Activated B cell treated with CpG ODN at 0.5 μM for 24 hours (primary cell): ENCODE measurements around the gene FHDC1. TPM values are rescaled to one million over a fixed set of nuclear protein-coding genes. Genes with fewer than 3 reads are reported as not detected.

Experiments used
- ATAC-seq: fragments of 200-7000 bp; cut with Tn5 transposase; one replicate; pipeline ENCODE4 v1.10.0; 2021; ENCODE audit warnings: low read depth, mild to moderate bottlenecking, moderate library complexity
- CTCF ChIA-PET: fragments of 350-600 bp; sonication (Branson Sonifier 250); formaldehyde crosslinking; loops from one replicate; lab custom pipeline; 2021; ENCODE audit warnings: antibody characterized with exemption; lab: Charles Lee
- POLR2A ChIA-PET: fragments of 350-600 bp; sonication (Branson Sonifier 250); formaldehyde crosslinking; loops from one replicate; lab custom pipeline; 2021; ENCODE audit warnings: antibody characterized with exemption; lab: Charles Lee
- DNase-seq: peaks from one replicate; pipeline ENCODE4 v3.0.0; 2022
- H3K27ac Mint-ChIP-seq: one replicate; pipeline ENCODE4 v1.8.0; 2020; ENCODE audit warnings: mixed read lengths
- H3K27me3 Mint-ChIP-seq: one replicate; pipeline ENCODE4 v1.8.0; 2021; ENCODE audit warnings: mixed read lengths
- H3K36me3 Mint-ChIP-seq: one replicate; pipeline ENCODE4 v1.8.0; 2021; ENCODE audit warnings: low read depth, mixed read lengths
- H3K4me1 Mint-ChIP-seq: one replicate; pipeline ENCODE4 v1.8.0; 2021; ENCODE audit warnings: mixed read lengths
- H3K4me3 Mint-ChIP-seq: one replicate; pipeline ENCODE4 v1.8.0; 2020; ENCODE audit warnings: mild to moderate bottlenecking, mixed read lengths
- H3K9me3 Mint-ChIP-seq: one replicate; pipeline ENCODE4 v1.8.0; 2020; ENCODE audit warnings: mixed read lengths
- intact Hi-C: fragments of 100-400 bp; cut with micrococcal nuclease; formaldehyde crosslinking; loops from one replicate; pipeline ENCODE4 v1.15.1; 2024
- total RNA-seq: library from RNA; stranded (reverse); gene quantifications from 2 replicates; pipeline ENCODE4 v1.2.3, GENCODE V29; 2022
- TF ChIP-seq, protein P1 (sequence below): fragments of 200-600 bp; IDR thresholded peaks from one replicate; pipeline ENCODE4 v1.8.0; 2022; ENCODE audit warnings: antibody characterized with exemption, mild to moderate bottlenecking

FHDC1 gene
- total RNA-seq, 1 donor from 2014 or later: 0.33 TPM

- Mint-ChIP-seq H3K4me3 (no peak overlapping the region), H3K36me3 (no peaks in the 10 kb centered on the region), H3K27ac (no peak overlapping the region), H3K9me3 (no peaks in the 10 kb centered on the region), H3K4me1 (peaks cover 4% of the 10 kb centered on the region), H3K27me3 (peaks cover 2% of the 10 kb centered on the region)
- ChIA-PET CTCF (no interaction called here), POLR2A (no interaction called here)
- TF ChIP-seq, protein P1, sequence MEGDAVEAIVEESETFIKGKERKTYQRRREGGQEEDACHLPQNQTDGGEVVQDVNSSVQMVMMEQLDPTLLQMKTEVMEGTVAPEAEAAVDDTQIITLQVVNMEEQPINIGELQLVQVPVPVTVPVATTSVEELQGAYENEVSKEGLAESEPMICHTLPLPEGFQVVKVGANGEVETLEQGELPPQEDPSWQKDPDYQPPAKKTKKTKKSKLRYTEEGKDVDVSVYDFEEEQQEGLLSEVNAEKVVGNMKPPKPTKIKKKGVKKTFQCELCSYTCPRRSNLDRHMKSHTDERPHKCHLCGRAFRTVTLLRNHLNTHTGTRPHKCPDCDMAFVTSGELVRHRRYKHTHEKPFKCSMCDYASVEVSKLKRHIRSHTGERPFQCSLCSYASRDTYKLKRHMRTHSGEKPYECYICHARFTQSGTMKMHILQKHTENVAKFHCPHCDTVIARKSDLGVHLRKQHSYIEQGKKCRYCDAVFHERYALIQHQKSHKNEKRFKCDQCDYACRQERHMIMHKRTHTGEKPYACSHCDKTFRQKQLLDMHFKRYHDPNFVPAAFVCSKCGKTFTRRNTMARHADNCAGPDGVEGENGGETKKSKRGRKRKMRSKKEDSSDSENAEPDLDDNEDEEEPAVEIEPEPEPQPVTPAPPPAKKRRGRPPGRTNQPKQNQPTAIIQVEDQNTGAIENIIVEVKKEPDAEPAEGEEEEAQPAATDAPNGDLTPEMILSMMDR: no peak
- intact Hi-C loops: no loop called here
- ATAC-seq (no peak), DNase-seq (no peak)
Observed at GRCh38 chr4:152988721-152989553, 52.8 kb downstream of the FHDC1 start.

DNA sequence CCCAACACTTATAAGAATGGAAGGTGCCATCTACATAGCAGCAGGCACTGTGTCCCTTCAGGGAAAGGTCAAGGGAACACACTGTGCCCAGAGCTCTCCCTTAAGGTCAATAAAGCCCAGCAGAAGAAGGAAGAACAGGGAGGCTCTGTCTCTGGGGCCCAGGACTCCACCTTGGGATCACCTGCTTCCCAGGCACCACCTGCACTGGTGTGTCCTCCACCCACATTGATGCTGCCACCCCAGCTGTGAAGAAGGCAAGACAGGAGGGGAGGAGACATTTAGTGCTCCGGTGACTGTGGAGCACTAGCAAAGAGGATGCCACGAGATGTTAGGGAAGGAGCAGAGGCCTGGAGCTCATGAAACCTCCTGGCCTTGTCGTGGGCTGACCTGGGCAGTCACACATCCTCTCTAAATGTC, 53.4 kb downstream of the FHDC1 start:
- TF ChIP-seq, protein P1: no peak
- Mint-ChIP-seq H3K9me3 (no peaks in the 10 kb centered on the region), H3K36me3 (no peaks in the 10 kb centered on the region), H3K27me3 (no peaks in the 10 kb centered on the region), H3K27ac (no peak overlapping the region), H3K4me3 (no peak overlapping the region), H3K4me1 (peaks cover 4% of the 10 kb centered on the region)
- DNase-seq: no peak
- no peak for ATAC-seq
- intact Hi-C loops: no loop called here
- CTCF ChIA-PET: no interaction called here
- POLR2A ChIA-PET: no interaction called here

DNA sequence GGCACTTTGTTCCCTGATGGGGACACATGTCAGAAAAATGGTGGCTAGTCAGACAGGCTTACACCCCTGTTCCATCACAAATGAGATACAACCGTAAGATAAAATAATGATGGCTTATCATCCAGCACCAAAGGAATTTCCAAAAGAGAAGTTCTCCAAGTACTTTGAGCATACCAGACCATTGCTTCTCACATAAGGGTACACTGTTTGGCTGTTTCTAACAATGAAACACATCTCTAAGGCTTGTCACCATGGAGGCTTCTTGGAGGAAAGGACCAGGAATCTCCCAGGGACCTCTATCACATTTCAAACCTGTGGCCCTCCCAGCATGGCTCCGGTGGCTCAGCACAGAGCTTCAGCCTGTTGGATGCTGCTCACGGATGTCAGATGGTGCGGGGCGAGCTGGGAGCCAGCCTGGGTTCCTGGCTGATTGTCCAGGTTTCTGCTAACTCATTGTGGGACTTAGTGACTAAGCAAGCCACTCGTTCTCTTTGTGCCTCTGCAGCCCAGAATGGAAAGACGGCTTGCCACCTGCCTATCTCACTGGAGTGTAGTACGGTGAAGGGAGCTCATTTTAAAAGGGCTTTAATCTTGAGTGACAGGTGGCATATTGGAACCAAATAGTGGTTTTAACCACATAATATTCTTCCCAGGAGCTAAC, 54.5 kb downstream of the FHDC1 start:
- H3K36me3 Mint-ChIP-seq: no peaks in the 10 kb centered on the region
- peaks cover 4% of the 10 kb centered on the region for H3K27me3 Mint-ChIP-seq
- H3K9me3 Mint-ChIP-seq: no peaks in the 10 kb centered on the region
- intact Hi-C loops: no loop called here
- POLR2A ChIA-PET: no interaction called here
- CTCF ChIA-PET: no interaction called here
- peaks cover 4% of the 10 kb centered on the region for H3K4me1 Mint-ChIP-seq
- DNase-seq (no peak), ATAC-seq (no peak)
- no peak overlapping the region for H3K27ac Mint-ChIP-seq
- no peak overlapping the region for H3K4me3 Mint-ChIP-seq
- TF ChIP-seq, protein P1: no peak

DNA sequence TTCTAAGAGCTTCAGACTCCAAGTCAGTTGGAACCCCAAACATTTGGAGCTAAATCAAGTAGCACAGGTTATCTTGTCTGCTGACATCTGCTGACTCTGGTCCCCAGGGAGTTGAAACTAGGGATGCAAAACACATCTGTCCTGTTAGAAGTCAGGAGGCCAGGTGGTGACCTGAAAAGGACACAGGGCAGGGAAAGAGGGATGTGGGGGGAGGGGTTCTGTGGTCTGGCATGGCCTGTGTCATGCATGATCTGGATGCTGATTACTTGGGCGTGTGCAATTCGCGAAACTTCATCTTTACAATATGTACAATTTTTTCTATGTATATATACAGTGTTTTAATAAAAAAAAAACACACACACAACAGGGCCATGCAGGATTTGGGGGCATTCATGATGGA, 55.3 kb downstream of the FHDC1 start:
- DNase-seq (no peak), ATAC-seq (no peak)
- Mint-ChIP-seq H3K36me3 (no peaks in the 10 kb centered on the region), H3K27ac (no peak overlapping the region), H3K9me3 (no peaks in the 10 kb centered on the region), H3K4me1 (peaks cover 4% of the 10 kb centered on the region), H3K27me3 (peaks cover 8% of the 10 kb centered on the region), H3K4me3 (no peak overlapping the region)
- TF ChIP-seq, protein P1: no peak
- CTCF ChIA-PET: no interaction called here
- POLR2A ChIA-PET: interaction anchor here (0.6 kb wide), 1 partner anchor 122 kb away, joined by 3 read pairs; no protein-coding TSS in a partner anchor
- intact Hi-C loops: no loop called here

DNA sequence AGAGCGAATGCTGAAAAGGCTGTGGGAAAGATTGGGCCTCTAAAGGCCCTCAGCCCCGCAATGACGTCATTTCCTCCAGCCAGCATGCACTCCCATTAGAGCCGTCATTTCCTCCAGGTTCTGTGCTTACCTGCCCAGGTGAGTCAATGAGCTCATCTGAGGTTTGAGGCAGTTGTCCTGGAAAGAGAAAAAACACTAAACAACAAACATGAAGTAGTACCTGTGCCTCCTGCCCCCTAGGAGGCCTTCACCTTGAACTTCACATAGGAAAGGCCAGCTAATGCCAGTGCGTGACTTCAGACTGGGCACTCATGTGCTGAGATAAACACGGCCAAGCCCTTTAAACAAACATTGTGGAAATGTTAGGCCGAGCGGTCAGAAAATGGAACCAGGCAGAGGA, 55.9 kb downstream of the FHDC1 start:
- TF ChIP-seq, protein P1: no peak
- Mint-ChIP-seq H3K36me3 (no peaks in the 10 kb centered on the region), H3K4me1 (peaks cover 4% of the 10 kb centered on the region), H3K4me3 (no peak overlapping the region), H3K27ac (no peak overlapping the region), H3K9me3 (no peaks in the 10 kb centered on the region), H3K27me3 (peaks cover 8% of the 10 kb centered on the region)
- DNase-seq: no peak
- ATAC-seq: no peak
- ChIA-PET CTCF (no interaction called here), POLR2A (no interaction called here)
- intact Hi-C loops: no loop called here
